Endothelial cell of umbilical vein (primary cell): ENCODE data around the gene ADARB2.

ENCODE experiments used
- CTCF ChIP-seq, 2 donors: IDR thresholded peaks; 1 replicate in 1 of 2; 2 replicates in 1 of 2; pipeline ENCODE4 v1.5.1; 2011; ENCODE audit warnings: low read length in 2 of 2, mild to moderate bottlenecking in 2 of 2, moderate library complexity in 2 of 2, control low read depth in 1 of 2, inconsistent platforms in 1 of 2, low read depth in 1 of 2; ENCODE audit not compliant: insufficient read depth in 1 of 2; ENCODE audit errors: extremely low read depth in 1 of 2
- EZH2 ChIP-seq: IDR thresholded peaks from 2 replicates; pipeline ENCODE4 v1.6.1; 2012; ENCODE audit warnings: borderline replicate concordance, low read depth, mild to moderate bottlenecking, moderate library complexity, low read length, inconsistent platforms; ENCODE audit not compliant: severe bottlenecking
- FOS ChIP-seq: IDR thresholded peaks from 2 replicates; pipeline ENCODE4 v1.6.1; 2011; ENCODE audit warnings: mild to moderate bottlenecking, low read length, moderate library complexity, borderline replicate concordance; ENCODE audit not compliant: insufficient read depth
- MAX ChIP-seq: IDR thresholded peaks from 2 replicates; pipeline ENCODE4 v1.6.1; 2011; ENCODE audit not compliant: insufficient read depth, insufficient read length
- POLR2A ChIP-seq: IDR thresholded peaks from 2 replicates; pipeline ENCODE4 v1.6.1; 2012; ENCODE audit warnings: low read depth, mild to moderate bottlenecking, control low read depth, low read length
- POLR2AphosphoS5 ChIP-seq: IDR thresholded peaks from 2 replicates; pipeline ENCODE4 v1.6.1; 2012; ENCODE audit warnings: low read depth, mild to moderate bottlenecking, control low read depth, low read length, moderate library complexity; ENCODE audit not compliant: insufficient read depth

GRCh38 chr10:1141701-1142100 lies 595.6 kb downstream of the ADARB2 start:
- no peak for TF ChIP-seq POLR2AphosphoS5
- TF ChIP-seq MAX: no peak
- no peak for TF ChIP-seq CTCF (IDR thresholded peaks at IDR 0.05; ENCODE audit: extremely low read depth in 1 of 2, insufficient read depth in 1 of 2, low read depth in 1 of 2, low read length in 2 of 2)
- no peak for TF ChIP-seq FOS
- TF ChIP-seq EZH2: no peak
- TF ChIP-seq POLR2A: no peak
